GM19023 (cell line): Measurements from ENCODE around the gene NOS1.

Experiments
- ATAC-seq: cut with Tn5 transposase; IDR thresholded peaks from one replicate; pipeline ENCODE4 v1.9.1; 2021; ENCODE audit warnings: mild to moderate bottlenecking, moderate library complexity; ENCODE audit not compliant: unreplicated experiment

NOS1 gene

DNA sequence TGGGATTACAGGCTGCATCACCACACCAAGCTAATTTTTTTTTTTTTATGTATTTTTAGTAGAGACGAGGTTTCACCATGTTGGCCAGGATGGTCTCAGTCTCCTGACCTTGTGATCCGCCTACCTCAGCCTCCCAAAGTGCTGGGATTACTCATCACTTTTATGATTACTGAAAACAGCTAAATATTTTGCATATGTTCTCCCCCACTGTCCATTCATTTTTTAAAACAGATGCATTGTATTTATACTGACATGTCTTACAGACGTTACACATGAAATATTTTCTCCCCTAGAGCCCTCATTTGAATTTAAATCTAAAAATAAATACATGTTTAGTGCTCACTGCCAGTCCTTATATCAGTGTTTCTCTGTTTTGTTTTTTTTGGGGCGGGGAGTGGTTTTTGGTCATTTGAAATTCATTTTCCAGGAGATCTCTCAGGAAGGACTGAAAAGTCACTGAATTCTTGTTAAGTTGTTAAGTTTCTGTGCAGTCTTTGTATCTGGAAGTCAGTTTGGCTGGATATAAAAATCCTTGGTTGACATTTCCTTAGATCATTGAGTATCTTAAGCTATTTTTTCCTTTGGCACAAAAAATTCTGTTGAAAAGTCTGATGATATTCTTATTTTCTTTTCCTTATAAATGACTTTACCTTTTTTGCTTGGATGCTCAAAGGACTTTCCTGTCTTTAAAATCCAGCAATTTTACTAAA lies 180.5 kb downstream of the NOS1 start:
- no peak for ATAC-seq

DNA sequence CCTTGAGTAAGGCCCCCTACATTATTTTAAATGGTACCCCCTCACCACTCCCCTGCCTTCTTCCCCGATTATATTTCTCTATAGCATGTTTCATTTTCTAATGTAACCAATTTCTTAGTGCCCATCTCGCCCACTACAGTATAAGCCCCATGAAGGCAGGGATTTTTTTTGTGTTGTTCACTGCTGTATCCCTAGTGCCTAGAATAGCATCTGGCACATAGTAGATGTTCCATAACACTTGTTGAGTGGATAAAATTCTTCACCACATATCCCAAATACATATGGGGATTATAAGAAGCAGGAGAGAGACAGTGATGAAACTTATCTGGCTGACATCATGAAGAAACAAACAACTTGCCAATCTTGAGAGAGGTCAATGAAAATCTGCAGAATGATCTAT lies 182.7 kb downstream of the NOS1 start:
- no peak for ATAC-seq

DNA sequence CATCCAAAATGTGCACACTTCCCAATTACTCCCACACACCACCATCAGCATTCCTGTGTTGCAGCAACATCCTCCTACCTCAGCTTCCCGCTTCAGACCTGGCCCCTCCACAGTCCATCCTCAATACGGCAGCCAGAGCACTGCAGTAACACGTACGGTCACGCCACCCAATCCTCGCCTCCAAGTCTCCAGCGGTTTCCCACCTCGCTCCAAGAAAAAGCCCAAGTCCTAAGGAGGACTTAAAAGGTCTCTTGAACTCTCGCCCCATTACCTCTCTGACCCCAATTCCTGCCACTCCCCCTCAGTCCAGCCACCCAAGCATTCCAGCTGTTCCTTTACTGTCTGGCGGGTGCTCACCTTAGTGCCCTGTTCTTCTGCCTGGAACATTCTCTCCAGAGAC lies 183.1 kb downstream of the NOS1 start:
- ATAC-seq, result no peak

DNA sequence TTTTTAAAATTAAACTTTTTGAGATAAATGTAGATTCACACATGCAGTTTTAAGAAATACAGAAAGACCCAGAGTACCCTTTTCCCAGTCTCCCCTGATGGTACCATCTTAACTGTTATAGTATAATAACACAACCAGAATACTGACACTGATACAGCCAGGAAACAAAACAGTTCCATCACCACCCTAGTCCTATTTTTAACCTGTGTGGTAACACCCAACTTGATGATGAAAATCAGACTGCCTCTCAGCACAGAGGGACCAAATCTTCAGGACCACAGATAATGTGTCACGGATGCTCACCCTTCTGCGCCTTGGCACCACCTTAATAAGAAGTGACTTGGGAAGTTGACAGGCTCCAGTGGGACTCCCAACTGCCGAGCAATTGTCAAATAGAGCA lies 189.3 kb downstream of the NOS1 start:
- ATAC-seq, result no peak

DNA sequence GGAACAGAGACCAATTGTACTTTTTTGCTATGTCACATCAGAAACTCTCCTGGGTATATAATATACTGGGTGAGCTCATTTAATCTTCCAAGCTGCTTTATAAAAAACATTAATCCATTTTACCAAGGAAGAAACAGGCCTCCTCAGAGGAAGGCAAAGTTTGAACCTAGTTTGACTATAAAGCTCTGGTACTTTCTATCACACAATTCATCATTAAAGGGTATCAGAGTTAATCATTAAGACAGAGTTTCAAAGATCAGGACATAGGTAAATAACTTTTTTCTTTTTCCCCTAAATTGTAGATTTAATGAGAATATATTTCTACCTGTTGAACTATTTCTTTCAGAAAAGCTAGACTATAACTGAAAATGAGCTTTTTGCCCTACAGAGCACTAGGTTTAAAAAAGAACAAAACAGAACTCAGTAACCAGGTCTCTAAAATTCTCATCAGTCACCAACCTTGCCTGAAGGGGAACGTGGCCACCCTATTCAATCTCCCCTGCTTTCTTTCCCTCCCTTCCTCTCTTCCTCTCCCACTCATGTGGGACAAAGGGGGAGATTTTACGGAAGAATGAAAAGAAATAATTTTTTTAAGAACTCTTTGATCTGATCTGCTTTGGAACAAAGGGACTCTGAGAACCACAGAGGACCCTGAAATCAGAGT lies 189.8 kb downstream of the NOS1 start:
- no peak for ATAC-seq

DNA sequence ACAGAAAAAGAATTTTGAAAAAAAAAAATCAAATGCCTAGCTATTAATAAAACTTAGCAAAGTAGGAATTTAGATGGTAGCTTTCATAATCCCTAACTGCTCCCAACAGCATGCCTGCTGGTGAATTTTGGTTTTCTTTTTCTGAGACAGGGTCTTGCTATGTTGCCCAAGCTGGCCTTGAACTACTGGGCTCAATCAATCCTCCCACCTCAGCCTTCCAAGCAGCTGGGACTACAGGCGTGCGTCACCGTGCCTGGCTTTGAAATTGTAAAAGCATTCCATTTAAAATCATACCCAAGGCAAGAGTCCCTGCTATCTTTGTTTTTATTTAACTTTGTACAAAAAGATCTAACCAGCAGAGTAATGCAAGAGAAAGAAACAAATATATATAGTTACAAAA lies 191.9 kb downstream of the NOS1 start:
- no peak for ATAC-seq

DNA sequence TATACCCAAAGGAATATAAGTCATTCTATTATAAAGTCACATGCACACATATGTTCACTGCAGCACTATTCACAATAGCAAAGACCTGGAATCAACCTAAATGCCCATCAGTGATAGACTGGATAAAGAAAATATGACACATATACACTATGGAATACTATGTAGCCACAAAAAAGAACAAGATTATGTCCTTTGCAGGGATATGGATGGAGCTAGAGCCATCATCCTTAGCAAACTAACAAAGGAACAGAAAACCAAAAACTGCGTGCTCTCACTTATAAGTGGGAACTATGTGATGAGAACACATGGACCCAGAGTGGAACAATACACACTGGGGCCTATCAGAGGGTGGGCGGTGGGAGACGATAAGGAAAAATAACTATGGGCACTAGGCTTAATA lies 192.4 kb downstream of the NOS1 start:
- ATAC-seq, result no peak

DNA sequence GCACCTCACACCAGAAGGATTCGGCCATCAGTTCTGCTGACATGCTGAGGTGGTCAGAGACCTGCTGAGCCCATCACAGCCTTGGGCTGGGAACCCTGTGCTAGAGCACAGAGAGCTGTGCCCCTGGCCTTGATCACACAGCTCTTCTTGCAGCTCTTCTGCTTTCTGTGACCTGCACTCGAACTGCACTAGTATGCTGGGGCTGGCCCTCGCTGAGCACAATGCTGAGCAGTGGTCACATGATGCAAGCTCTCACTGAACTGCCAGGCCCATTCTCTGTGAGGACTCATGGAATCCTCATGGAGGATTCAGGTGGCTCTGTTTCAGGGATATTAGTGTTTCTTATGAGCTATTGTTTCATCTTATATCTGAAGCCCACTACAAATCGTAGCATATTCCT lies 193.7 kb downstream of the NOS1 start:
- ATAC-seq, result no peak

DNA sequence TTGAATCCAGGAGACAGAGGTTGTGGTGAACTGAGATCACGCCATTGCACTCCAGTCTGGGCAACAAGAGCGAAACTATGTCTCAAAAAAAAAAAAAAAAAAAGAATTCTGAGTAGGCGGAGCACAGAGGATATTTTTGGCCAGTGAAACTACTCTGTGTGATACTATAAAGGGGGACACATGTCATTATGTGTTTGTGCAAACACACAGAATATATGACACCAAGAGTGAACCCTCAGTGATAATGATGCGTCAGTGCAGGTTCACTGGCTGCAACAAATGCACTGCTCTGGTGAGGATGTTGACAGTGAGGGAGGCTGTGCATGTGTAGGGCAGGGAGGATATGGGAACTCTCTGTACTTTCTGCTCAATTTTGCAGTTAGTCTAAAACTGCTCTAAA lies 195.3 kb downstream of the NOS1 start:
- ATAC-seq, result no peak

DNA sequence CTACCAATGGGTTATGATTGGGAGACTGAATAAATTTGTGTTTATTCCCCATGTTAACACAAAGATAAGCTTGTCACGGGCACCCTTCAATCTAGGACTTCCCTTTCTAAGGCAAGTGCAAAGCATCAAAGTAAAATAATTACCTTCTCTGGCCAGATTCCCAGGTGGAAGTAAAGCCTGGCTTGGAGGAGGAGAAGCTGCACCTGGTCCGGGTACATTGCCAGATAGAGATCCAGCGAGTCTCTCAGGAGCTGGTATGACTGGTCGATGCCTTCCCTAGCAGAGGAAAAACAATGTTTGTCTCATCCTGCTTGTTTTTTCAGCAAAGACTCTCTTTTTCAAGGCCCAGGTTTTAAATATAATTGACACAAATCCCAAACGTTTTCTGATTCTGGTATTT lies 196.1 kb downstream of the NOS1 start:
- ATAC-seq, result no peak

DNA sequence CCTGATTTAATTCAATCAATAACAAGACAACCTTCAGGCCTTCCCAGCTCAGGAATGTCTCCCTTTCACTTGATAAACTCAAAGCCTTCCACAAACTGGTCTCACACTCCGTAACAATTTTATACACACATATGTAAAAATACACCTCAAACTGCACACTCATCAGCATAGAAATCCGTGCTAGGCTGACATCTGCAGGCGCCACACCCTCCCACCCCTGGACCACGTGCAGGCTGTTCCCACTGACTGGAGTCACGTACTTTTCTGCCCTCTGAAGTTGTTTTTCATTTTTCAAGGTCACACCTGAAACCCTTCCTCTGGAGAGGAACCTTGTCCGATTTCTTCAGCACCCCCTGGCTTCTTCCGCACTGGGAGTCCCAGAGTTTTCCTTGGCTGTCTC lies 198.8 kb downstream of the NOS1 start:
- no peak for ATAC-seq

DNA sequence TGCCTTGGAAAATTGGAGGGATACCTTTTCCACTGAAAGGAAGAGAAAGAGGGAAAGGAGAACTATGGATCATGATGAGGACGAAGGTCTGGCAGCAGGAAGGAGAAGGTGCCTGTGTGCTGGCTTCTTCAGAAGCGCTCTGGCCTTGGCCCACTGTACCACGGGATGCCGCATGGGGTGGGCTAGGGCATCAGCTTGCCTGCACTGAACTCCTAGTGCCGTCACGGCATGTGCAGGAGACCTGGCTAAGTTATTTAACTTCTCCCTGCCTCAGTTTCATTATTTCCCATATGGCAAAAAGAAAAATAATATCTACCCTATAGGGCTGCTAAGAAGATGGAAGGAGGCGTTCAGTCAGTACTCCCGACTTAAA lies 199.3 kb downstream of the NOS1 start:
- no peak for ATAC-seq

DNA sequence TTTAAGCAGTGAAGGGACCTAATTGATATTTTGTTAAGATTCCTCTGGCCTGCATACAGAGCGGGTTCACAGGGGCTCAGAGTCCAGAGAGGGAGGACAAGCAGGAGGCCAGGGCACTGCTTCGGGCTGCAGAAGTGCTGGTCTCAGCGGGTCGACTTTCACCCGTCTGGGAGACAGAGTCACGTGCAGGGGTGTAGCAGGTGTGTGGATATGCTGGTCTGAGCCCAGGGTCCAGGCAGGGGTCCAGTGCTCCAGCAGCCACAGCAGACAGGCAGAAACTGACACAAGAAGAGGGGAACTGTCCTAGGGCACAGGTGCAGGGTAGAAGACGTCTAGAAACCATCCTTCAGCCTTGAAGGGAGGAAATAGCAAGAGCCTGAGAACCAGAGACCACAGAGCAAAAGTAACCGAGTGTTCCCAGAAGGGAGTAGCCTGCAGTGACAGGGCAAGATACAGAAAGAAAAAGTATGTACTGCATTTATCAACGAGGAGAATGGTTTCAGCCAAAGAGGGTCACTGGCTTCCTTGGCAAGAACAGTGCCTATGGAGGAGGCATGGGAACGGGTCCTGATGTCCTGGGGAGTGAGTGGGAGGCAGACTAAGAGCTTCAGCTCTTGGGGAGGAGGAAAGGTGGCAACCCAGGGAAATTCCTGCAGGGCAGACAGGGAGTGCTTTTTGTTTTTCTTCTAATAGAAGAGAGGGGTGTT lies 199.8 kb downstream of the NOS1 start:
- ATAC-seq, result no peak

DNA sequence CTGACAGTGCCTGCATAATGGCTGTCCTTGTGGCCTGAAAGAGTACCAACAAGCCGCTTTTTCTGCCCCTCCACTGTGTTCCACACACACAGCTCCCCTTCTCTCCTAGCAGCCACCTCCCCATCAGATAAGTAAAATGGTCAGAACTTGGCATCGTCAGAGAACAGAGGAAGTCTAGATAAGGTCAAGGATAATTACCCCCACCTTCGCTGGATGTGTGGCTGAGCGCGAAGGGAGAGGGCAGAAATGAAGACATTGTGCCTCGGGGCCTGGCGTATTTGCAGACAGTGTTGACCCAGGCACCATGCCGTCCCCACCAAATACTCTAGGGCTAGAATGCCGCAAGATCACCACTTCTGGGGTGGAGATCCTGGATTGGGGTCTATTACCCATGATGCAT lies 201.8 kb downstream of the NOS1 start:
- ATAC-seq, result no peak

DNA sequence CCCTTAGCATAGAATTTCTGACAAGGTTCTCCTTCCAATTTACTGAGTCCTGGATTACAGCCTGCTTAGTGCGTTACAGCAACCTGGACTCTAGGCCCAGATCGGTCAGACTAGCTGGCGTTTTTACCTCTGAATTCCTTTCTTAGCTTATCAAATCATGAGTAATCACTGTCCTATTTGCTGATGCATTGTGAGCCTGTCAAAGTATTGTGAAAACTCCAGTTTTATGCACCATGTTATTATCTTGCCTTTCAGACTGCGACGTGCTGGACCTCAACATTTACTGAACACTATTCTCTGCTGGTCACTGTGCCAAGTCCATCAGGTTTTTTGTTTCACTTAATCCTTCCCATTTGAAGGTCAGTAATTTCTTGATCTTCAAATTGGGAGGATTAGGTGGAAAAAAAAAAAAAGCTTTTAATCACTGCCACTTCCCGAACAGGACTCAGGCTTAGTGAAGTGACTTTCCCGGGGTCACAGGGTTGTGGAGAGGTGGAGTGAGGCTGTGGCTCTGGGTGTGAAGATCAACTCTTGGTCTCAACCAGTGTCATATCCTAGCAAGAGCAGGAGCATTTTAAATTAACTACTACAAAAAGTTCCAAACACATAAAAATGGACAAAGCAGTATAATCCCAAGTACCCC lies 202.4 kb downstream of the NOS1 start:
- ATAC-seq, result no peak
